Adipocyte (in vitro differentiated cells): ENCODE results near the gene RAP1GAP.
"Not testable (repeated sequence)": the region's sequence is repeated elsewhere in the genome, so short reads cannot be mapped to it uniquely, and the experiment has no call there.

Experiments
- DNase-seq: peaks from one replicate; pipeline ENCODE4 v3.0.0-alpha.2; 2015; ENCODE audit warnings: low read depth
- H3K27me3 ChIP-seq: replicated peaks from 2 replicates; pipeline ENCODE4 v1.7.0; 2013; ENCODE audit warnings: mild to moderate bottlenecking, low read length, moderate library complexity; ENCODE audit not compliant: control insufficient read depth, insufficient read depth
- H3K36me3 ChIP-seq: 2 replicates; pipeline ENCODE4 v1.7.0; 2013; ENCODE audit warnings: low read length, mild to moderate bottlenecking, moderate library complexity; ENCODE audit not compliant: control insufficient read depth, insufficient read depth, severe bottlenecking
- H3K4me1 ChIP-seq: 2 replicates; pipeline ENCODE4 v1.7.0; 2013; ENCODE audit warnings: mild to moderate bottlenecking, low read length, moderate library complexity; ENCODE audit not compliant: control insufficient read depth, insufficient read depth
- H3K4me3 ChIP-seq: 2 replicates; pipeline ENCODE4 v1.7.0; 2013; ENCODE audit warnings: mild to moderate bottlenecking, low read length, moderate library complexity
- H3K9ac ChIP-seq: 2 replicates; pipeline ENCODE4 v1.7.0; 2013; ENCODE audit warnings: mild to moderate bottlenecking, low read length, moderate library complexity
- H3K9me3 ChIP-seq: 2 replicates; pipeline ENCODE4 v1.7.0; 2013; ENCODE audit warnings: mild to moderate bottlenecking, low read length, moderate library complexity; ENCODE audit not compliant: control insufficient read depth

RAP1GAP gene

GRCh38 chr1:21568006-21568746 is 101.0 kb downstream of the RAP1GAP start:
- no peak overlapping the region for H3K4me3 ChIP-seq
- H3K36me3 ChIP-seq = peaks cover 9% of the 10 kb centered on the region
- peaks cover 8% of the 10 kb centered on the region for H3K9me3 ChIP-seq
- no peak for DNase-seq
- peak overlapping the region; percentile 39 for H3K9ac ChIP-seq
- H3K4me1 ChIP-seq = peaks cover 32% of the 10 kb centered on the region
- no peaks in the 10 kb centered on the region for H3K27me3 ChIP-seq

DNA sequence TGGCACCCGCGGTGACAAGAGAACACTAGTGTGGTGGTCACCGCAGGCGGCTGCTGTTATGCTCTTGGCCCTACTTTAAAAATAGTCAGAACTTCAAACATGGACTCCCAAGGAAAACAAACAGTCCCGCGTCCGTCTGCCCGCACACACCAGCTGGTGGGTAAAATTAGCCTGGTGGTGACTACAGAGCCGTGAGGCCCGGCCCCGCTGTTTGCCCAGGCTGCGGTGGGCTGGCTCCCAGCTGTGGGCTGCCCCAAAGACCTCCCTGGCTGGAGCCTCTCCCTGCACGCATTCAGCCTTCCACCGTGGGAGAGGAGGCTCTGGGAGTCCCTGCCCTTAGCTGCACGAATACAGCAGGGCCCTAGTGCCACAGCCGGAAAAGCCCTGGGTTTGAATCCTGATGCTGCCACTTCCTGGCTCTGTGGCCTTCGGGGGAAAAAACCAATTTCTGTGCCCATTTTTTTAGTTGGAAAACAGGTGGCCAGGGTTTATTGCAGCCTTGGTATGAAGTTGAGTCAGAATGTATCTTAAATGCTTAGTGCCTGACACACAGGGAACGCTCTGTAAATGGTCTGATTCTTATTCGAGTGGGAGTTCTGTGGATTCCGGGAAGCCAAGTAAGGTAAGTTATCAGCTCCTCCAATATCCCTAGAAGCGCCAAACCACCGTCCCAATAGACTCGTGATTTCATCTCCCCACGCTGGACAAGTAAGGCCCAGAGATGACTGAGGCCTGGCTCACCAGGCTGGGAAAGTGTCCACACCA is 101.7 kb downstream of the RAP1GAP start:
- Histone ChIP-seq H3K27me3 (no peaks in the 10 kb centered on the region), H3K9me3 (peaks cover 8% of the 10 kb centered on the region), H3K4me1 (peaks cover 32% of the 10 kb centered on the region), H3K4me3 (no peak overlapping the region), H3K9ac (peak overlapping the region; percentile 8), H3K36me3 (peaks cover 9% of the 10 kb centered on the region)
- DNase-seq = peak; percentile 41

- H3K9ac ChIP-seq = not testable (repeated sequence)
Measured at GRCh38 chr1:21566361-21566760, 102.8 kb downstream of the RAP1GAP start.

GRCh38 chr1:21565285-21565684 is 103.9 kb downstream of the RAP1GAP start:
- DNase-seq = no peak
- no peaks in the 10 kb centered on the region for H3K9me3 ChIP-seq
- no peak overlapping the region for H3K4me3 ChIP-seq

More at GRCh38 chr1:21566361-21566760, 102.8 kb downstream of the RAP1GAP start:
- not testable (repeated sequence) for H3K4me3 ChIP-seq, H3K9me3 ChIP-seq, DNase-seq, H3K27me3 ChIP-seq, H3K36me3 ChIP-seq
- H3K4me1 ChIP-seq = peaks cover 32% of the 10 kb centered on the region

DNA sequence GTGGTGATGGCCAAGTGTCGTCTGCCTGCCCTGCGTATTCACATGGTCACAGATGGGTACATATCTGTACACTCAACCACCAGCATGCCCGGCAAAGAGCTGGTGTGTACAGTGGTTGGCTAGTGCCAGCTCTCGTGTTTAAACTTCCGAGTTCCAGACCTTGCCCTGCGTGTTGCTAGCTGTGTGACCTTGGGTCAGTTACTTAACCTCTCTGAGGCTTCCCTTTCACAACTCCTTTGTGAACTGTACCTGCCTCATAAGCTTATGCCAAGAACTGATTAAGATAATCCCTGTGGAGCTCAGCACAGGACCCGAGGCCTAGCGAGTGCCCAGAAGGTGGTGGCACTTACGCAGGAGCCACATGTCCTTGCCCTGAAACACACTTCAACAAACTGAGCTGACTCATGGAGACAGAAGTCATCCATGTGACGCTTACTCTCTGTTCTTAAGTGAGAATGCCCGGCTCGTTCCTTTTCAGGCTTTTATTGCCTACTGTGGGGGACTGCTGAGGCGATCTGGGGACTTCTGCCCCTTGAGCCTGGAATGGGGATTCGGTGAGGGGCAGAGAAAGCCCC is 104.5 kb downstream of the RAP1GAP start:
- H3K27me3 ChIP-seq = no peaks in the 10 kb centered on the region

More at GRCh38 chr1:21565285-21565684, 103.9 kb downstream of the RAP1GAP start:
- Histone ChIP-seq H3K27me3 (no peaks in the 10 kb centered on the region), H3K36me3 (no peaks in the 10 kb centered on the region), H3K9ac (peak overlapping the region; percentile 4), H3K4me1 (peaks cover 32% of the 10 kb centered on the region)

GRCh38 chr1:21563971-21564370 is 105.2 kb downstream of the RAP1GAP start:
- Histone ChIP-seq H3K9ac (no peak overlapping the region), H3K9me3 (no peaks in the 10 kb centered on the region), H3K4me3 (no peak overlapping the region), H3K27me3 (no peaks in the 10 kb centered on the region), H3K4me1 (peaks cover 29% of the 10 kb centered on the region), H3K36me3 (no peaks in the 10 kb centered on the region)
- no peak for DNase-seq

More for the DNA sequence above, 104.5 kb downstream of the RAP1GAP start:
- Histone ChIP-seq H3K4me3 (no peak overlapping the region), H3K9ac (peak overlapping the region; percentile 4), H3K9me3 (no peaks in the 10 kb centered on the region), H3K4me1 (peaks cover 32% of the 10 kb centered on the region), H3K36me3 (no peaks in the 10 kb centered on the region)
- DNase-seq = no peak

GRCh38 chr1:21562896-21563295 is 106.3 kb downstream of the RAP1GAP start:
- no peak for DNase-seq
- H3K4me3 ChIP-seq = no peak overlapping the region
- no peak overlapping the region for H3K9ac ChIP-seq
- peaks cover 4% of the 10 kb centered on the region for H3K36me3 ChIP-seq
- peaks cover 18% of the 10 kb centered on the region for H3K4me1 ChIP-seq
- H3K27me3 ChIP-seq = peaks cover 2% of the 10 kb centered on the region
- no peaks in the 10 kb centered on the region for H3K9me3 ChIP-seq

DNA sequence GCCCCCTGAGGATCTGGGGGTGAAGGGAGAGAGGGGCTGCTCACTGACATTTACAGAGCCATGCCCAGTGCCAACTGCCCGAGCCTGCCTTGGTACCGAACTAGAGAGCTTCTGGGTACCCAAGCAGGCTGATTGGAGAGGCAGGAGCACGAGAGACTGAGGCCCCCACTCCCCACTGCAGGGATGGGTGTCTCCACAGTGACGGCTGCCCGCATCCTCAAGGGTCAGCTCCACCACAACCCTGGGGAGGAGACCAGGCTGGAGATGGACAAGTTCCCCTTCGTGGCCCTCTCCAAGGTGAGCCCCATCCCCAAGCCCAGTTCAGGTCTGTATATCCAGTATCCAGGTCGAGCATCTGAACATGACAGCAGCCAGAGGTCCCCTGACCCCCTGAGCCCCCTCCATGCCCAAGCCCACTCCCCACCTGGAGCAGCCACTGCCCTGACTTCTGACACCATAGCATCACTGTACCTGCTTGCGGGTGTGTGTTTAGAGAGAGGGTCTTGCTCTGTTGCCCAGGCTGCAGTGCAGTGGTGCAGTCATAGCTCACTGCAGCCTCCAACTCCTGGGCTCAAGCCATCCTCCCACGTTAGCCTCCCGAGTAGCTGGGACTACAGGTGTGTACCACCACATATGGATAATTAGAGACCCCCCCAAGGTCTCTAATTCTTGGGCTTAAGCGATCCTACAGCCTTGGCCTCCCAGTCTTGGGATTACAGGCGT is 108.1 kb downstream of the RAP1GAP start:
- H3K9ac ChIP-seq = no peak overlapping the region
- H3K27me3 ChIP-seq = peaks cover 6% of the 10 kb centered on the region
- peaks cover 15% of the 10 kb centered on the region for H3K36me3 ChIP-seq
- no peak for DNase-seq
- H3K4me1 ChIP-seq = peaks cover 7% of the 10 kb centered on the region
- H3K9me3 ChIP-seq = no peaks in the 10 kb centered on the region
- no peak overlapping the region for H3K4me3 ChIP-seq

- Histone ChIP-seq H3K27me3 (peaks cover 6% of the 10 kb centered on the region), H3K4me3 (no peak overlapping the region), H3K36me3 (peaks cover 15% of the 10 kb centered on the region), H3K9me3 (no peaks in the 10 kb centered on the region), H3K4me1 (peaks cover 4% of the 10 kb centered on the region), H3K9ac (no peak overlapping the region)
- DNase-seq = no peak
Measured at GRCh38 chr1:21559788-21560567, 109.2 kb downstream of the RAP1GAP start.

- peaks cover 15% of the 10 kb centered on the region for H3K36me3 ChIP-seq
- H3K27me3 ChIP-seq = peaks cover 6% of the 10 kb centered on the region
- peak overlapping the region; percentile 47 for H3K9ac ChIP-seq
- H3K4me3 ChIP-seq = peak overlapping the region; percentile 9
- no peaks in the 10 kb centered on the region for H3K9me3 ChIP-seq
- peak; percentile 53 for DNase-seq
- peaks cover 16% of the 10 kb centered on the region for H3K4me1 ChIP-seq
Measured at GRCh38 chr1:21553116-21553926, 115.8 kb downstream of the RAP1GAP start.
